Nephron progenitor cell (in vitro differentiated cells): ENCODE results near the gene USP48.
A peak's percentile ranks its signal among the peaks of the same experiment; 100 is the strongest.
"Not testable (repeated sequence)": the region's sequence is repeated elsewhere in the genome, so short reads cannot be mapped to it uniquely, and the experiment has no call there.

Experiments used
- DNase-seq: peaks from one replicate; pipeline ENCODE4 v3.0.0; 2021
- H3K27ac Mint-ChIP-seq: 2 replicates; pipeline ENCODE4 v1.8.0; 2021; ENCODE audit warnings: mild to moderate bottlenecking, moderate library complexity, mixed read lengths
- H3K27me3 Mint-ChIP-seq: 2 replicates; pipeline ENCODE4 v1.8.0; 2021; ENCODE audit warnings: mild to moderate bottlenecking, low read depth, mixed read lengths; ENCODE audit not compliant: poor library complexity
- H3K36me3 Mint-ChIP-seq: 2 replicates; pipeline ENCODE4 v1.8.0; 2021; ENCODE audit warnings: low read depth, mixed read lengths
- H3K4me1 Mint-ChIP-seq: 2 replicates; pipeline ENCODE4 v1.8.0; 2021; ENCODE audit warnings: mixed read lengths
- H3K4me3 Mint-ChIP-seq: 2 replicates; pipeline ENCODE4 v1.8.0; 2021; ENCODE audit warnings: mild to moderate bottlenecking, moderate library complexity, mixed read lengths
- H3K9me3 Mint-ChIP-seq: 2 replicates; pipeline ENCODE4 v1.8.0; 2021; ENCODE audit warnings: mild to moderate bottlenecking, moderate library complexity, mixed read lengths
- TF ChIP-seq, protein P1 (sequence below): fragments of 200-600 bp; sonication (generic); IDR thresholded peaks from 2 replicates; pipeline ENCODE4 v1.5.0; 2021; ENCODE audit warnings: antibody characterized with exemption

Gene USP48

DNA sequence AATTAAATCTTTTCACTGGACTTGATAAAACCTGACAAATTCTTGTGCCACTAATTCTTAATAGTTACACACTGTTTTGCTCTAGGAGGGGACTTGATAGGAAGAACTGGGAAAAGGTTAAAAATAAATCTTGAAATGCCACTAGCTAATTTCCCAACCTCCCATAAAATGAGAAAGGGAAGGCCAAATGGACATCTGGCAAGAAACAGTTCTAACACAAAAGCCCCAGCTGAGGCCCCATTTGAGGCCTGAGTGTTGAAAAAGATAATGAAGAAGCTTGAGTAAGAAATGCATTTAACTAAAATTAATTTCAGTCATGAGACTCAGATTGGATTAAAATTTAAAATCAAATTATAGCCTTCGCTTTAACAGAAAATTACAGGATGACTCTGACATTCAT lies 102.6 kb downstream of the USP48 start:
- Mint-ChIP-seq H3K36me3 (peaks cover 57% of the 10 kb centered on the region), H3K27ac (no peak overlapping the region)

DNA sequence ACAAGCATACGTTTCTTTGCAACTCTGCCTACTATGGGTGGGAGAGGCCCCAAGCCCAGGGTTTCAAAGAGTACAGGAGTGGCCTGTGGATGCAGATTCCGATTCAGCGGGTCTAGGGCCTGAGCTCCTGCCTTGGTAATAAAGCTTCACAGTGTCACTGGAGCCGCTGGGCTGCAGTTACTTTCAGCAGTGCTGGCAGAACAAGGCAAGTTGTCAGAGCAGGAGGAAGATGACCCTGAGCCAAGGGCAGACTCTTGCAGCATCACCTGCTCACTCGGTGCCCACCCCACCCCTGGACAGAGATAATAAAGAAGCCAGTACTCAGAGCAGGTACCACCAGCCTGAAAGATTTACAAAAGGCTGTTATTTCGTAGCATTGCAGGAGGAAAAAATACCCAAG lies 105.8 kb downstream of the USP48 start:
- TF ChIP-seq, protein P1, sequence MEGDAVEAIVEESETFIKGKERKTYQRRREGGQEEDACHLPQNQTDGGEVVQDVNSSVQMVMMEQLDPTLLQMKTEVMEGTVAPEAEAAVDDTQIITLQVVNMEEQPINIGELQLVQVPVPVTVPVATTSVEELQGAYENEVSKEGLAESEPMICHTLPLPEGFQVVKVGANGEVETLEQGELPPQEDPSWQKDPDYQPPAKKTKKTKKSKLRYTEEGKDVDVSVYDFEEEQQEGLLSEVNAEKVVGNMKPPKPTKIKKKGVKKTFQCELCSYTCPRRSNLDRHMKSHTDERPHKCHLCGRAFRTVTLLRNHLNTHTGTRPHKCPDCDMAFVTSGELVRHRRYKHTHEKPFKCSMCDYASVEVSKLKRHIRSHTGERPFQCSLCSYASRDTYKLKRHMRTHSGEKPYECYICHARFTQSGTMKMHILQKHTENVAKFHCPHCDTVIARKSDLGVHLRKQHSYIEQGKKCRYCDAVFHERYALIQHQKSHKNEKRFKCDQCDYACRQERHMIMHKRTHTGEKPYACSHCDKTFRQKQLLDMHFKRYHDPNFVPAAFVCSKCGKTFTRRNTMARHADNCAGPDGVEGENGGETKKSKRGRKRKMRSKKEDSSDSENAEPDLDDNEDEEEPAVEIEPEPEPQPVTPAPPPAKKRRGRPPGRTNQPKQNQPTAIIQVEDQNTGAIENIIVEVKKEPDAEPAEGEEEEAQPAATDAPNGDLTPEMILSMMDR, result no peak
- no peak overlapping the region for H3K4me3 Mint-ChIP-seq
- no peaks in the 10 kb centered on the region for H3K9me3 Mint-ChIP-seq
- peaks cover 2% of the 10 kb centered on the region for H3K27me3 Mint-ChIP-seq
- H3K4me1 Mint-ChIP-seq, result peaks cover 92% of the 10 kb centered on the region
- peaks cover 28% of the 10 kb centered on the region for H3K36me3 Mint-ChIP-seq
- no peak for DNase-seq
- no peak overlapping the region for H3K27ac Mint-ChIP-seq

More for the DNA sequence above, 102.6 kb downstream of the USP48 start:
- Mint-ChIP-seq H3K4me3 (no peak overlapping the region), H3K9me3 (peaks cover 14% of the 10 kb centered on the region), H3K4me1 (peaks cover 67% of the 10 kb centered on the region), H3K27me3 (no peaks in the 10 kb centered on the region)
- TF ChIP-seq, protein P1, result no peak
- no peak for DNase-seq

DNA sequence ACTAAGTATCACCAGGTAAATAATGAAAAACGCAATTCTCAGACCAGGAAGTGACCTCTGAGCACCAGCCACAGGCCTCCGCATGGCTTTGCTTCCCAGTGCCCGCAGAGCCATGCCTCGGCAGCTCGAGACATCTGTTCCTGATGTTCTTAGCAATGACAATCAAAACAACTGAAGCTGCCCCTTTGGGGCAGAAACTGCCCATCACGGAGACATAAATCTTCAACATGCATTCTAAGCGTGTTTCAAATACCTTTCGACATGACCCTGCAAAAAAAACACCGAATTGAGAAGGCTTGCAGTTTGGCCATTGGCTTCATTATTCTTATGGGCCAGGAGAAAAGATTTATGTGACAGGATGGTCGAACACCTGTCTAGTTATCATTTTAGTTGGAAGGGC lies 108.0 kb downstream of the USP48 start:
- H3K4me1 Mint-ChIP-seq, result peaks cover 91% of the 10 kb centered on the region
- no peaks in the 10 kb centered on the region for H3K9me3 Mint-ChIP-seq
- no peak overlapping the region for H3K27ac Mint-ChIP-seq
- H3K4me3 Mint-ChIP-seq, result peak overlapping the region; percentile 13
- no peak for DNase-seq
- peaks cover 14% of the 10 kb centered on the region for H3K27me3 Mint-ChIP-seq
- TF ChIP-seq, protein P1, result no peak
- H3K36me3 Mint-ChIP-seq, result peaks cover 10% of the 10 kb centered on the region

DNA sequence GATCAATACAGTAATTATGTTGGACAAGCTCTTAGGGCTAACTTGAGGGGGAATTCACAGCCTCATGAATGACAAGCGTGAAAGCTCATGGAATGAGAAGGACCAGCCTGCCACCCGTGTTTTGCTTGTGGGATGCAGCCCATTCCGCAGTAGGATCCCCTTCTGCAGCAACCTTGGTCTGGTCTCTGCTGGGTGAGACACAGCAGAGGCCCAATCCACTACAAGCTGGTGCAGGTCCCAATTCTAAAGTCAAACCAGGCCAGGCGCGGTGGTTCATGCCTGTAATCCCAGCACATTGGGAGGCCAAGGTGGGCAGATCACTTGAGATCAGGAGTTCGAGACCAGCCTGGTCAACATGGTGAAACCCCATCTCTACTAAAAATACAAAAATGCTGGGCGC lies 109.1 kb downstream of the USP48 start:
- not testable (repeated sequence) for H3K36me3 Mint-ChIP-seq, DNase-seq, H3K27ac Mint-ChIP-seq, H3K9me3 Mint-ChIP-seq, H3K4me3 Mint-ChIP-seq
- Mint-ChIP-seq H3K27me3 (peaks cover 15% of the 10 kb centered on the region), H3K4me1 (peaks cover 80% of the 10 kb centered on the region)

DNA sequence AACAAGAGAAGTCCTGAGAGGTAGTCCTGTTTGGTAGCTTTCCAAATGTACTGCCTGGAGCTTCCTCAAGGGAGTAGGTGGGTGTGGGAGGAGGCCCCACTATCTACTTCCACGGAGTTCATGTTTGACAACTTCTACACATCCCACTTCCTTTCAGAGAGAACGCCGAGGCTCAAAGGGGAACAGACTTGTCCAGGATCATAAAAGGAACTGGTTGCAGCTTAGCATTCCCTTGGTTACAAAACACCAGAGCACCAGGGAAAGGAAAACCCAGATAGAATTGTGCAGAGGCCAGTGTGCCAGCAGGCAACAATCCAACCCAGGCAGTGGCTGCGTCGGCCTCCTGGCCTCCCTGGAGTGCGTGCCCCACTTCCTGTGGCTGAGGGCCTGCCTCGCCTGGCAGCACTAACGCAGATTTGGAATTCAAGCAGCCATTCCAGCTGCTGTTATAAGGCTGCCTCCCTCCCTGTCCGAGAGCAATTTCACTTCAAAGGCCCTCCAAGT lies 109.6 kb downstream of the USP48 start:
- Mint-ChIP-seq H3K27me3 (peaks cover 18% of the 10 kb centered on the region), H3K4me1 (peaks cover 75% of the 10 kb centered on the region), H3K27ac (peak overlapping the region; percentile 58), H3K4me3 (no peak overlapping the region), H3K9me3 (no peaks in the 10 kb centered on the region), H3K36me3 (no peaks in the 10 kb centered on the region)
- DNase-seq, result no peak
- TF ChIP-seq, protein P1, result no peak

DNA sequence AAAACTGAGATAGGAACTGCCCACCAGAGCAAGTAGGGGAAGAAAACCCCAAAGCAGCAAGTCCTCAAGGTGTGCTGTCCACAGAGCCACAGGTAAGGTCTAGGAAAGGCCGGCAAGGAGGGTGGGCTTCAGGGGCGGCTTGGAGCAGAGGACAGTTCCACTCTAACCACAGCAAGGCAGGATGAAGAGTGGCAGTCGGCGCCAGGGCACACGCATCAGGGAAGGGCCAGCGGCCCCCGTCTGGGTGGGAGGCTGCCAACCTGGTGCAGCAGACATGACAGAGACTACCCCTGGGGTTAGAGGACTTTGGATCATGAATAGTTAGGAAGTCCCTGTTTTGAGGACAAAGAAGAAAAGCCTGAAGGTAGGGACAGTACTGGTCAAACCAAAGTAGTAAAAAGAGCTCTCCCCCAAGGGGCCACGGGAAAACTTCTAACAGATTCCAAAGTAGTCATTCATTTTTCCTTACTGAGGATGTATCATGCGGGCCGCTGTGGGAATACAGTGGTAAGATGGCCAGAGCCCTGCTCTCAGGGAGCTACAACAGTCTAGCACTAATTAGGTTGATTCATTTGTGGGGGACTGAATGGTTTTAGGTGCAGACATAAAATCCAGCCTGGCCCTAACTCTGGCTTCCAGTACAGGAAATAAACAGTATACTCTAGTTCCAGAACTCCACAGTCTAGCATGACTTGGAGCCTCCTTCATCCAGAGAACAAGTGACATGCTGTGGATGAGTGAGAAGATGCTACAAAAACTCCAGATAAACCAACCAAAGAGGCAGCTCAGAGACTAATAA lies 110.3 kb downstream of the USP48 start:
- H3K36me3 Mint-ChIP-seq, result no peaks in the 10 kb centered on the region
- H3K9me3 Mint-ChIP-seq, result no peaks in the 10 kb centered on the region
- TF ChIP-seq, protein P1, result no peak
- DNase-seq, result no peak
- H3K27ac Mint-ChIP-seq, result peak overlapping the region; percentile 39
- H3K4me1 Mint-ChIP-seq, result peaks cover 69% of the 10 kb centered on the region
- peaks cover 25% of the 10 kb centered on the region for H3K27me3 Mint-ChIP-seq
- no peak overlapping the region for H3K4me3 Mint-ChIP-seq
